Activated CD8-positive, alpha-beta memory T cell treated with anti-CD3 and anti-CD28 coated beads for 24 hours (primary cell): ENCODE data around the gene ZNF263.
"Not testable (repeated sequence)": the region's sequence is repeated elsewhere in the genome, so short reads cannot be mapped to it uniquely, and the experiment has no call there.

Source experiments
- DNase-seq: peaks from one replicate; pipeline ENCODE4 v3.0.0-alpha.2; 2020

The ZNF263 gene

GRCh38 chr16:3270718-3271117, 12.6 kb upstream of the ZNF263 start:
- not testable (repeated sequence) for DNase-seq

GRCh38 chr16:3271281-3271680, 12.0 kb upstream of the ZNF263 start:
- not testable (repeated sequence) for DNase-seq

GRCh38 chr16:3274490-3274889, 8.8 kb upstream of the ZNF263 start:
- no peak for DNase-seq

- no peak for DNase-seq
Measured at GRCh38 chr16:3274947-3275346, 8.3 kb upstream of the ZNF263 start.

GRCh38 chr16:3276679-3277078, 6.6 kb upstream of the ZNF263 start:
- DNase-seq: no peak

GRCh38 chr16:3281222-3281820, 2.0 kb upstream of the ZNF263 start:
- no peak for DNase-seq

GRCh38 chr16:3282103-3282729, 1.1 kb upstream of the ZNF263 start:
- no peak for DNase-seq

- no peak for DNase-seq
Measured at GRCh38 chr16:3283543-3284447, 504 bp downstream of the ZNF263 start.

- peak; percentile 52 for DNase-seq
Measured at GRCh38 chr16:3285131-3285530, 1.8 kb downstream of the ZNF263 start.

GRCh38 chr16:3289998-3290673, 6.8 kb downstream of the ZNF263 start:
- no peak for DNase-seq

GRCh38 chr16:3292604-3293003, 9.3 kb downstream of the ZNF263 start:
- no peak for DNase-seq

GRCh38 chr16:3295209-3295608, 11.9 kb downstream of the ZNF263 start:
- DNase-seq: no peak

- DNase-seq: no peak
Measured at GRCh38 chr16:3295783-3296182, 12.5 kb downstream of the ZNF263 start.

GRCh38 chr16:3304370-3304769, 21.1 kb downstream of the ZNF263 start:
- no peak for DNase-seq

- DNase-seq: peak; percentile 91
Measured at GRCh38 chr16:3305109-3306068, 22.1 kb downstream of the ZNF263 start, which contains the start of the genes TIGD7 and ZNF75A. TSS of gene TIGD7 (minus strand) at chr16:3305430. CDS start at chr16:3300614, 4,816 bp downstream. TSS of gene ZNF75A (plus strand) at chr16:3305497. CDS start at chr16:3308429, 2,932 bp downstream.

GRCh38 chr16:3306078-3306477, 22.8 kb downstream of the ZNF263 start:
- no peak for DNase-seq

- no peak for DNase-seq
Measured at GRCh38 chr16:3311496-3311895, 28.2 kb downstream of the ZNF263 start.

GRCh38 chr16:3317315-3317999, 34.2 kb downstream of the ZNF263 start:
- DNase-seq: no peak

- DNase-seq: no peak
Measured at GRCh38 chr16:3321816-3322215, 38.5 kb downstream of the ZNF263 start.

- no peak for DNase-seq
Measured at GRCh38 chr16:3327514-3327913, 44.2 kb downstream of the ZNF263 start.

- DNase-seq: no peak
Measured at GRCh38 chr16:3328104-3328503, 44.8 kb downstream of the ZNF263 start.
